GM19035 (cell line): ENCODE data around the gene SLC2A4.
"Not testable (repeated sequence)": the region's sequence is repeated elsewhere in the genome, so short reads cannot be mapped to it uniquely, and the experiment has no call there.

Experiments used
- ATAC-seq: cut with Tn5 transposase; IDR thresholded peaks from one replicate; pipeline ENCODE4 v1.9.1; 2021; ENCODE audit not compliant: unreplicated experiment

SLC2A4 gene

GRCh38 chr17:7281074-7281952 lies at the start of gene SLC2A4:
Gene SLC2A4, plus strand, starts transcription at chr17:7281718. Its CDS starts 217 bp downstream, at chr17:7281935.
- ATAC-seq = peak; percentile 53

- ATAC-seq = no peak
Observed at GRCh38 chr17:7232114-7232513, 49.4 kb upstream of the SLC2A4 start.

GRCh38 chr17:7233701-7234082 lies 47.8 kb upstream of the SLC2A4 start:
- ATAC-seq = no peak

GRCh38 chr17:7234083-7234951 lies 47.2 kb upstream of the SLC2A4 start, which contains the start of gene DVL2:
Gene DVL2, minus strand, starts transcription at chr17:7234517. Its CDS starts 255 bp downstream, at chr17:7234262.
- peak; percentile 55 for ATAC-seq

- ATAC-seq = no peak
Observed at GRCh38 chr17:7235693-7236665, 45.5 kb upstream of the SLC2A4 start.

- ATAC-seq = no peak
Observed at GRCh38 chr17:7236808-7237207, 44.7 kb upstream of the SLC2A4 start.

- ATAC-seq = no peak
Observed at GRCh38 chr17:7237266-7237760, 44.2 kb upstream of the SLC2A4 start.

GRCh38 chr17:7237761-7238419 lies 43.6 kb upstream of the SLC2A4 start:
- ATAC-seq = no peak

- ATAC-seq = no peak
Observed at GRCh38 chr17:7238420-7239090, 43.0 kb upstream of the SLC2A4 start.

- ATAC-seq = peak; percentile 57
Observed at GRCh38 chr17:7239091-7240027, 42.2 kb upstream of the SLC2A4 start, which contains the start of gene PHF23. Gene PHF23, minus strand, starts transcription at chr17:7239457. Its CDS starts 178 bp downstream, at chr17:7239279.

GRCh38 chr17:7240375-7240774 lies 41.1 kb upstream of the SLC2A4 start:
- no peak for ATAC-seq

GRCh38 chr17:7241090-7241733 lies 40.3 kb upstream of the SLC2A4 start:
- no peak for ATAC-seq

GRCh38 chr17:7241783-7242716 lies 39.5 kb upstream of the SLC2A4 start, which contains the start of gene GABARAP:
Gene GABARAP, minus strand, starts transcription at chr17:7242449. Its CDS starts 119 bp downstream, at chr17:7242330.
- peak; percentile 43 for ATAC-seq

GRCh38 chr17:7242717-7243452 lies 38.6 kb upstream of the SLC2A4 start:
- peak; percentile 44 for ATAC-seq

- no peak for ATAC-seq
Observed at GRCh38 chr17:7243453-7243729, 38.1 kb upstream of the SLC2A4 start.

- not testable (repeated sequence) for ATAC-seq
Observed at GRCh38 chr17:7243838-7244237, 37.7 kb upstream of the SLC2A4 start.
